Hepatocyte (in vitro differentiated cells): ENCODE results near the gene MYRIP. TPM values are rescaled to one million over a fixed set of nuclear protein-coding genes. Genes with fewer than 3 reads are reported as not detected.

Experiments
- DNase-seq: peaks from one replicate; pipeline ENCODE4 v3.0.0-alpha.2; 2016; ENCODE audit warnings: low spot score
- H2AFZ ChIP-seq: fragments of 200-600 bp; sonication (generic); 2 replicates; pipeline ENCODE4 v1.6.0; 2016; ENCODE audit warnings: antibody characterized with exemption, mild to moderate bottlenecking
- H3K27ac ChIP-seq: fragments of 200-600 bp; sonication (generic); 2 replicates; pipeline ENCODE4 v1.5.1; 2016; ENCODE audit warnings: mild to moderate bottlenecking
- H3K27me3 ChIP-seq: fragments of 200-600 bp; sonication (generic); 2 replicates; pipeline ENCODE4 v1.6.1; 2016
- H3K36me3 ChIP-seq: fragments of 200-600 bp; sonication (generic); replicated peaks from 2 replicates; pipeline ENCODE4 v1.5.1; 2016; ENCODE audit warnings: low read depth; ENCODE audit not compliant: insufficient read depth
- H3K4me1 ChIP-seq: fragments of 200-600 bp; sonication (generic); 2 replicates; pipeline ENCODE4 v1.5.1; 2016; ENCODE audit warnings: mild to moderate bottlenecking, moderate library complexity; ENCODE audit not compliant: insufficient read depth
- H3K4me2 ChIP-seq: fragments of 200-600 bp; sonication (generic); 2 replicates; pipeline ENCODE4 v1.6.0; 2016
- H3K4me3 ChIP-seq: fragments of 200-600 bp; sonication (generic); 2 replicates; pipeline ENCODE4 v1.5.1; 2016; ENCODE audit warnings: mild to moderate bottlenecking
- H3K79me2 ChIP-seq: fragments of 200-600 bp; sonication (generic); 2 replicates; pipeline ENCODE4 v1.6.0; 2017; ENCODE audit warnings: mild to moderate bottlenecking
- H3K9me2 ChIP-seq: fragments of 200-600 bp; sonication (generic); replicated peaks from 2 replicates; pipeline ENCODE4 v1.6.0; 2017; ENCODE audit warnings: mild to moderate bottlenecking; ENCODE audit not compliant: insufficient read depth
- H3K9me3 ChIP-seq: fragments of 200-600 bp; sonication (generic); 2 replicates; pipeline ENCODE4 v1.5.1; 2016; ENCODE audit warnings: low read depth, mild to moderate bottlenecking
- H4K20me1 ChIP-seq: fragments of 200-600 bp; sonication (generic); 2 replicates; pipeline ENCODE4 v1.6.0; 2016; ENCODE audit warnings: mild to moderate bottlenecking; ENCODE audit not compliant: insufficient read depth, poor library complexity, severe bottlenecking
- EZH2 ChIP-seq: fragments of 200-600 bp; sonication (generic); IDR thresholded peaks from 2 replicates; pipeline ENCODE4 v1.6.1; 2016; ENCODE audit warnings: antibody characterized with exemption, mild to moderate bottlenecking, borderline replicate concordance
- EZH2phosphoT487 ChIP-seq: fragments of 200-600 bp; sonication (generic); IDR thresholded peaks from one replicate; pipeline ENCODE4 v1.6.1; 2018; ENCODE audit warnings: antibody characterized with exemption, mild to moderate bottlenecking, low read depth, moderate library complexity; ENCODE audit not compliant: unreplicated experiment, severe bottlenecking
- WGBS: methylation state at CpG from one replicate; pipeline ENCODE4 v1.1.6; 2016; ENCODE audit warnings: low lambda C conversion rate; ENCODE audit errors: missing lambda C conversion rate; 5-methylcytosine and 5-hydroxymethylcytosine counted together
- polyA plus RNA-seq: library from polyadenylated mRNA; unstranded; fragments of >200 nt; fragmentation: Nextera tagmentation; extraction: Ambion mirVana; gene quantifications from 2 replicates; pipeline ENCODE4 v1.2.1, GENCODE V29; 2016
- total RNA-seq: library from RNA; depleted of rRNA; stranded (reverse); fragments of >200 nt; gene quantifications from 2 replicates; pipeline ENCODE4 v1.2.3, GENCODE V29; 2014
- TF ChIP-seq, protein P1 (sequence below): fragments of 200-600 bp; sonication (generic); IDR thresholded peaks from 2 replicates; pipeline ENCODE4 v1.5.1; 2016; ENCODE audit warnings: antibody characterized with exemption, mild to moderate bottlenecking; ENCODE audit not compliant: poor library complexity

The MYRIP gene
- total and polyA plus RNA-seq, 2 experiments from 2014 or later: 0.57 TPM; not detected in 1

DNA sequence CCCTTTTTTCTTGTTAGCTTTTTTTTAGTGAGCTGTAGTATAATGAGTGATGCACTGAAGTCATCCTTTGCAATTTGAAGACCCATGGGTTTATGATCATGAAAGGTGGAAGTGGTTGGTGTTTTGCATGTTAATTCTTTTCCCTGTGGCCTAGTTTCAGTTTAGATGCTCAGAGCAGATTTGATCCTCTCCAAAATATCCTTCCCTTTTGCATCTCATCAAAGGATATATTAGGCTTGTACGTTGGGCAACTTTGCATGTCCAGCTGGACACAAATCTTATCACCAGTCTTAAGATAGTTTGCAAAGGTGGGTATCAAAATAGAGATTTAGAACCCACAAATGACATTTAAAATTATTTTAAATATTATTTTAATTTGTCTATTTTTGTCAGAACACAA is 72.7 kb downstream of the MYRIP start:
- no peaks in the 10 kb centered on the region for H3K4me1 ChIP-seq
- no peak overlapping the region for H3K4me3 ChIP-seq
- no peak overlapping the region for H3K27ac ChIP-seq
- DNase-seq: no peak
- no peak overlapping the region for H2AFZ ChIP-seq
- H3K9me2 ChIP-seq: no peaks in the 10 kb centered on the region
- no peaks in the 10 kb centered on the region for H3K27me3 ChIP-seq
- no peaks in the 10 kb centered on the region for H3K79me2 ChIP-seq
- H3K36me3 ChIP-seq: no peaks in the 10 kb centered on the region
- TF ChIP-seq, protein P1, sequence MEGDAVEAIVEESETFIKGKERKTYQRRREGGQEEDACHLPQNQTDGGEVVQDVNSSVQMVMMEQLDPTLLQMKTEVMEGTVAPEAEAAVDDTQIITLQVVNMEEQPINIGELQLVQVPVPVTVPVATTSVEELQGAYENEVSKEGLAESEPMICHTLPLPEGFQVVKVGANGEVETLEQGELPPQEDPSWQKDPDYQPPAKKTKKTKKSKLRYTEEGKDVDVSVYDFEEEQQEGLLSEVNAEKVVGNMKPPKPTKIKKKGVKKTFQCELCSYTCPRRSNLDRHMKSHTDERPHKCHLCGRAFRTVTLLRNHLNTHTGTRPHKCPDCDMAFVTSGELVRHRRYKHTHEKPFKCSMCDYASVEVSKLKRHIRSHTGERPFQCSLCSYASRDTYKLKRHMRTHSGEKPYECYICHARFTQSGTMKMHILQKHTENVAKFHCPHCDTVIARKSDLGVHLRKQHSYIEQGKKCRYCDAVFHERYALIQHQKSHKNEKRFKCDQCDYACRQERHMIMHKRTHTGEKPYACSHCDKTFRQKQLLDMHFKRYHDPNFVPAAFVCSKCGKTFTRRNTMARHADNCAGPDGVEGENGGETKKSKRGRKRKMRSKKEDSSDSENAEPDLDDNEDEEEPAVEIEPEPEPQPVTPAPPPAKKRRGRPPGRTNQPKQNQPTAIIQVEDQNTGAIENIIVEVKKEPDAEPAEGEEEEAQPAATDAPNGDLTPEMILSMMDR: no peak
- TF ChIP-seq EZH2phosphoT487 (no peak), EZH2 (no peak)
- 91% methylated on average over 1 of the region's 1 CpG for WGBS
- no peaks in the 10 kb centered on the region for H3K9me3 ChIP-seq
- no peaks in the 10 kb centered on the region for H4K20me1 ChIP-seq
- H3K4me2 ChIP-seq: no peak overlapping the region

DNA sequence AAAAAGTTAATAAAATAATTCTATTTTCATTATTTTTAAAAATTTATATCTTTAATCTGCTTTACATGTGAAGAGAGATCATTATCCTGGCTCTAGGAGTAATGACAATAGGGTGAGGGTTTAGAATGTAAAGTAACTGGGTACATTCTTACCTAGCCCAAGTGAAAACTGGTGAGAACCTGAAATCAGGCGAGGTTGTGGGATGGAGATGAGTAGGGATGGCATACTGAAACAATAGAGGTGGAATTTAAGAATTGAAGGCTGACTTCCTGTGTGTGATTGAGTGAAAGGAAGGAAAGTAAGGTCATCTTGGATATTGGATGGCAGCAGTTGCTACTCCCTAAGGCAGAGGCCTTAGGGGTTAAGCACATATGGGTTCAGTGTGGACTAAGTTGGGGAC is 82.7 kb downstream of the MYRIP start:
- no peaks in the 10 kb centered on the region for H3K79me2 ChIP-seq
- no peaks in the 10 kb centered on the region for H3K9me2 ChIP-seq
- H3K27me3 ChIP-seq: no peaks in the 10 kb centered on the region
- H2AFZ ChIP-seq: no peak overlapping the region
- no peak overlapping the region for H3K4me2 ChIP-seq
- no peaks in the 10 kb centered on the region for H3K4me1 ChIP-seq
- TF ChIP-seq, protein P1: no peak
- TF ChIP-seq EZH2phosphoT487: no peak
- no peak for TF ChIP-seq EZH2
- no peak overlapping the region for H3K4me3 ChIP-seq
- no peak overlapping the region for H3K27ac ChIP-seq
- 83% methylated on average over 1 of the region's 1 CpG for WGBS
- H3K36me3 ChIP-seq: no peaks in the 10 kb centered on the region
- H3K9me3 ChIP-seq: no peaks in the 10 kb centered on the region
- DNase-seq: no peak
- no peaks in the 10 kb centered on the region for H4K20me1 ChIP-seq

DNA sequence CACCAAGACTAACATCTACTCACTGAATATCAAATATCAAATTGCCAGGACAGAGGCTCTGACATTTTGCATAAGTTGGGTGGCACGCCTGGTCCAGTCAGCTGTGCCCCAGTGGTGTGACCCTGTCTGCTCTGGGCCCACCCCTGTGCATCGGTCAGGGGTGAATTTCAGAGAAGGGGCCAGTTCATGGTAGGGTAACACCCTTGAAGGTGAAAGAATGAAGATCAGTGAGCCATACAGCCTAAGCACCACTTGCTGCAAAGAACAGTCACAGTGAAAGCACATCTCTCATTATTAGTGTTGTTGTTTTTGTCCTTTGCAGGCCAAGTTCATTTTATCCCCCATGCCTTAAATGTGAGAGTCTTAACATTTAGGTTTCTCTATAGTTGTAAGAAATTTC is 86.8 kb downstream of the MYRIP start:
- no peaks in the 10 kb centered on the region for H3K27me3 ChIP-seq
- no peaks in the 10 kb centered on the region for H3K9me3 ChIP-seq
- H3K4me2 ChIP-seq: no peak overlapping the region
- H3K27ac ChIP-seq: no peak overlapping the region
- TF ChIP-seq EZH2phosphoT487 (no peak), EZH2 (no peak)
- TF ChIP-seq, protein P1: no peak
- H2AFZ ChIP-seq: no peak overlapping the region
- H3K36me3 ChIP-seq: no peaks in the 10 kb centered on the region
- 81% methylated on average over 2 of the region's 2 CpGs for WGBS
- no peak overlapping the region for H3K4me3 ChIP-seq
- H4K20me1 ChIP-seq: no peaks in the 10 kb centered on the region
- H3K9me2 ChIP-seq: no peaks in the 10 kb centered on the region
- H3K4me1 ChIP-seq: no peaks in the 10 kb centered on the region
- H3K79me2 ChIP-seq: no peaks in the 10 kb centered on the region
- DNase-seq: no peak
